NAMALWA (cell line): Measurements from ENCODE around the gene KLHL25.
A peak's percentile ranks its signal among the peaks of the same experiment; 100 is the strongest.
"Not testable (repeated sequence)": the region's sequence is repeated elsewhere in the genome, so short reads cannot be mapped to it uniquely, and the experiment has no call there.

ENCODE experiments used
- DNase-seq: peaks from one replicate; pipeline ENCODE4 v3.0.0-alpha.2; 2015; ENCODE audit warnings: low spot score

Gene KLHL25

GRCh38 chr15:85802617-85803016 lies 7.9 kb upstream of the KLHL25 start:
- not testable (repeated sequence) for DNase-seq

GRCh38 chr15:85800478-85801123 lies 5.9 kb upstream of the KLHL25 start:
- DNase-seq: no peak

- DNase-seq: peak; percentile 28
Measured at GRCh38 chr15:85796371-85796770, 1.6 kb upstream of the KLHL25 start.

GRCh38 chr15:85795337-85796305 lies 896 bp upstream of the KLHL25 start:
- no peak for DNase-seq

- DNase-seq: peak; percentile 44
Measured at GRCh38 chr15:85793641-85794597, 806 bp downstream of the KLHL25 start.

- no peak for DNase-seq
Measured at GRCh38 chr15:85792912-85793590, 1.7 kb downstream of the KLHL25 start.

GRCh38 chr15:85792102-85792731 lies 2.5 kb downstream of the KLHL25 start:
- no peak for DNase-seq

GRCh38 chr15:85789496-85789875 lies 5.2 kb downstream of the KLHL25 start:
- DNase-seq: no peak

DNA sequence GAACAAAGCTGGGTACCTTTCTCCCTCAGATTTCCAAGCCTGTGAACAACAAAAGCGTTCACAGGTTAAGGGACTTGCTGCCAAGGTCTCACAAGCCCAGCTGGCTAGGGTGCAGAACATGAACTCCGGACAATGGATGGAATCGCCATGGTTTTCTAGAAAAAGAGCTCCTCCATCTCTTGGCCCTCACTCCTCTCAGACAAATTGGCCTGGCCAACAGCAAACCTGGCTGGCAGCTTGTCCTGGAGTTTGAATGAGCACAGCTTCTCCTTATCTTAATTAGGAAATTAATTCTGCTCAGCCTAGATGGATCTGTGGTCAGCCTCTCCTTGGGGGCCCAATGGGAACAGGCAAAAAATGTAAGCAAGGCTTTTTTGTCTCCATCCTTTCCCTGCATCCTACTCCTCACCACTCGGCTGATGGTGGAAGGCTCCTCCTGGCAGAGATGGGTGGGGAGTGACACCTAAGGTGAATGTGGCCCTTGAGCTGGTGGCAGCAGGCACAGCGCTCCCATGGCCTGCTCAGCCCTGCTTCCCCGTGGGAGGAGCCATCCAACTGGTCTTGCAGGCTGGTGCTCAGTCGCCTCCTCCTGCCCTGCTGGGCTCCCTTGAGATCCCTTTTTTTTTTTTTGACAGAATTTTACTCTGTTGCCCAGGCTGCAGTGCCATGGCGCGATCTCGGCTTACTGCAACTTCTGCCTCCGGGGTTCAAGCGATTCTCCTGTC lies 5.8 kb downstream of the KLHL25 start:
- no peak for DNase-seq

DNA sequence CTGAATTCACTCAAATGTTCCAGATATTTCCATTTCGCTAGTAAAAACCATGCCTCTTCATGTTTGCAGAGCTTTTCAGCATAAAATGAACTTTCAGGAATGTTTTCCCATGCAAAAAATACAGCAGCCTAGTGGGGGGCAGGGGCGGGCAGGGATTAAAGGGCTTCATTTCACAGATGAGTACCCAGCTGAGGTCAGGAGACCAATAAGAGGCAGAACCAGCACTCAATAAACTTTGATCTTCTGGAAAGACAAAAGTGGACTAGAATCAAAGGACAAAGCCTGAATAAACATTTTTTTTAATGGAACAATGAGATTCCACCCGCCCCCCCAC lies 8.0 kb downstream of the KLHL25 start:
- DNase-seq: no peak

DNA sequence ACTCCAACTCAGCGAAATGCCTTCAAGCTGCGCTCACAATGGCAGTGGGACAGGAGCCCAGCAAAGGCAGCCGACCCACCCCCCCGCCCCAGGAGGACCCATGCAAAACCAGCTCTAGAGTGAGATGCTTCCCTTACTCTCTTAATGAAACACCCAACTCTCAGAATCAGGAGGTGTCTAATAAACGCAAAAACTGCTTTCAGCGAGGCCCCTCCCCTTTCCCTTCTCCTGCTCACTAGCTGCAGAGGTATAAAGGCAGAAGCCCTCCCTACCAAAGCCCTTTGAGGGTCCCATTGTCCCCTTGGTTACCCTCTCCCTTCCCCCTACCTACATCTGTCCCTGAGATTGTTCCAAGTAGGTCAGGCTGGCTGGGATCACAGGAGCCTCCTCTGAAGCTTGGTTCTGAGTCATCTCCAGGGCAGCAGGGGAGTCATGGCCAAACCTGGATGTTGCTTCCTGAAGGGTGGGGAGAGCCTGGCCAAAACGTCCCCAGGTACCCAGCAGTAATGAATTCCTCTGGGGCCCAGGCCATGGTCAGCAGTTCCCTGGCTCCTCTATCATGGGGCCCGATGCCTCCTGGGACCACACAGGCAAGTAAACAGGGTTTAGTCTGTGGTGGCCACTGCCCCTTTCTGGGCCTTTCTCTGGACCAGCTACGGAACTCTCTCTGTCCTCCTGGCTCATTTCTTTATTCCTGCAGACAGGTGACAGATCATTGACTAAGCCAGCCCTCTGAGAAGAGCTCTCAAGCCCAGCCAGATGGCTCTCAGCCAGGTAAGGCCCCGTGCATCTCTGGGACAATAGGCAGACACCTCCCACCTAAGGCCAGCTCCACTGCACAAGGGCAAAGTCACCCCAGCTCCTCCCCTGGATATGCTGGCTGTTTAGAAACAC lies 8.6 kb downstream of the KLHL25 start:
- no peak for DNase-seq

GRCh38 chr15:85782064-85782463 lies 12.7 kb downstream of the KLHL25 start:
- DNase-seq: no peak

- no peak for DNase-seq
Measured at GRCh38 chr15:85781099-85781498, 13.6 kb downstream of the KLHL25 start.

- DNase-seq: no peak
Measured at GRCh38 chr15:85780225-85780985, 14.3 kb downstream of the KLHL25 start.

GRCh38 chr15:85779249-85779648 lies 15.5 kb downstream of the KLHL25 start:
- DNase-seq: no peak

DNA sequence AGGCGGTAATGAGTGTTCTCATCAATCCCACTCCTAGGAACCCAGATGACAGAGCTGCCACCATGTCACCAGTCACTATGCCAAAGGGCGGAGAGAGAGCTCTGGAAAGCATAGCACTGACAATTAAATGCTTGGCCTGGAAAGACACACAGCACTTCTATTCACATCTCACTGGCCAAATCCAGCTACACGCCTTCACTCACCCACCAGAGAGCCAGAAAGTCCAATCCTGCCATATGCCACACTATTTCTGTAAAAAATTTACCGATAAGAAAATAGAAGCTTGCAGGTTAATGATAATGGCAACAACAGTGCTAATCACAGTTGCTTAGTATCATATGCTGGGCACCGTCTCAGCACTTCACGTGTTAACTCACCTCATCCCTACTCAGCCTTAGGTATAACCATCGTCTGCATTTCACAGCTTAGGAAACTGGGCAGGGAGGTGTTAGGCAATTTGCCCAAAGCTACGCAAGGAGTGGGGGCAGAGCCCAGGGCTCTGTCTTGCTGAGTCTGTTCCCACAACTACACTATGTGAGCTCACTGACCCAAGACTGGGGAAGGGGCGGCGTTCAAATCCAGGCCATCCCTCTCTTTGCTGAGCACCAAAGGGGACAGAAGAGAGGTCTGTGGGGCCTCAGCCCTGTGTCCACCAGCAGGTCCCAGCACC lies 16.5 kb downstream of the KLHL25 start:
- no peak for DNase-seq

DNA sequence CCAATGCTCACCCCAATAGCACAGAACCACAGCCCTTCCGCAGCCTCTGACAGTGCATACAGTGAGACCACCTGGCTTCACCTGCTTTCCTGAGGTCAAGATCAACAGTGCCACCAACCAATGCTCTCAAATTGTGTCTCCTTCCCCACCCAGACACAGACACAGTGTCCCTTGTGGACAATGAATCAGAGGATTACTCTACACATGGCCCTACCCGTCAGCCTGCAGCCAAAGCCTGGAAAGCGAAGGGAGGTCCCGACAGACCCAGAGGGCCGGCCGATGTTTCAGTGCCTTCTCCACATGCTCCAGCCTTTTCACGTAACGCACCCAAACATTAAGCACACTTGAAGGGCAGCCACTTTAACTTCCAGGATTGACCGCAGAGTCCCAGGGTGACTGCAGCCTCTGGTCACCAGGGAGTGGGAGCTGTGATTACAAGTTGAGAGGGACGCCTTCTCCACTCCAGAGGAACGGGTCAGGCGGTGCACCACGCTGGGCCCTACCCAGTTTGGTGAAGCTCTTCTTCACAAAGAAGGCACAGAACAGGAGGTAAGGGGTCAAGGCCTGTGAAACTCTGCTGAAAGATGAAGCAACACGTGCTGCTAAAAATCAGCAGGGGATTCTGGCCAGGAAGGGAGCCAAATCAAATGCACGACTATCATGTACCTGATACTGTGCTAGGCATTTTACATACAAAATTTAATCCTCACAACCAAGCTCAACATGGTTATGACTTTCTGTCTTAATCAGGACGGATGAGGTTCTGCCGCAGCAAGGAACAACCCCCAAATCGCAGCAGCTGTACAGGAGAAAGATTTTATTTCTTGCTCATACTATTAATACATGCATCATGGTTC lies 17.2 kb downstream of the KLHL25 start:
- DNase-seq: no peak
